IPS-18c (cell line): Measurements from ENCODE around the gene GALNT13.

Experiments
- H3K4me3 ChIP-seq: 2 replicates; pipeline ENCODE4 v1.7.0; 2013; ENCODE audit warnings: low read depth, mild to moderate bottlenecking, low read length, moderate library complexity; ENCODE audit not compliant: insufficient read depth
- H3K9me3 ChIP-seq: one replicate; pipeline ENCODE4 v1.6.1; 2013; ENCODE audit warnings: mild to moderate bottlenecking, low read length, moderate library complexity; ENCODE audit not compliant: control insufficient read depth, insufficient read depth

Gene GALNT13

DNA sequence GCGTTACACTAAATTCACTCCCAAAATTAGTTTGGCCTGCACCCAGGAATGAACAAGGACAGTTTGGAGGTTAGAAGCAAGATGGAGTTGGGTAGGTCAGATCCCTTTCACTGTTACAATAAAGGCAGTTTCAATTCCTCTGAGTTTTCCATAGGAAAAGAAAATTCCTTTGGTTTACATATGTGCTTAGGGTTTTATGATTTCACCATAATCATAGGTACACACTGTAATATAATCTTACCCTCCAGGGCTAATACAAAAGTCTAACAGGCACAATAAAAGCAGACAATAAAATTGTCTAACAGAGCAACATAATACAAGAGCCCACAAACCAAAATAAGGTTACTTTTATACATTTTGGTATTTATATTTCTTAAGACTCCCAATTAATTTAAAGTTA is 435.3 kb downstream of the GALNT13 start:
- Histone ChIP-seq H3K9me3 (no peaks in the 10 kb centered on the region), H3K4me3 (no peak overlapping the region)

DNA sequence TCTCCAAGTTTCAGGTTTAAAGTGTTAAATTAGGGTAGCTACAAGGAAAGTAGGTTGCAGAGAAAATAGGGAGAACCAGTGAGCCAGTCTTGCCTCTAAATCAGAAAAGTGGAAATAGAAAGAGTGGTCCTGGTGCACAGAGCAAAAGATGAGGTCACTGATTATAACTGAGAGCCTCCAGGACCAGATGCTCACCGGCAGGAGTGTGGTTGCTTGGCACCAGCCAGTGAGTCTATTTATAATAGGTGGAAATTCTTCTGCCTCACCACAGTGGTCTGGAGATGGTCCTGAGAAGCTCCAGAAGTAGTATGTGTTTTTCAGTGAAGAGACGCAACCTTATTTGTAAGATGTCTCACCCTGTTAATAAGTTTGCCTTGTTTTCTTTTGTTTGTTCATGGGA is 452.9 kb downstream of the GALNT13 start:
- Histone ChIP-seq H3K4me3 (no peak overlapping the region), H3K9me3 (peaks cover 2% of the 10 kb centered on the region)

DNA sequence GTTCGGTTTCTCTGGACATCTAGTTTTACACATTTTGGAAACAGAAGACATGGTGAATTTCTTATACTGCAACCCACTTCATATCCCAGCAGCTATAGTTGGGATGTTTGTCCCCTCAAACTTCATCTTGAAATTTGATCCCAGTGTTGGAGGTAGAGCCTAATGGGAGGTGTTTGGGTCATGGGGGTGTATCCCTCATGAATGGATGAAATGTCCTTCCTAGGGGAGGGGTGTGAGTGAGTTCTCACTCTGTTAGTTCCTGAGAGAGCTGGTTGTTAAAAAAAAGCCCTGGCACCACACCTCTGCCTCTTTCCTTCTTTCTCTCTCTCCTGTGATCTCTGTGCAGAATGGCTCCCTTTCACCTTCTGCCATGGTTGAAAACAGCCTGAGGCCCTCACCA is 457.8 kb downstream of the GALNT13 start:
- Histone ChIP-seq H3K9me3 (no peaks in the 10 kb centered on the region), H3K4me3 (no peak overlapping the region)

DNA sequence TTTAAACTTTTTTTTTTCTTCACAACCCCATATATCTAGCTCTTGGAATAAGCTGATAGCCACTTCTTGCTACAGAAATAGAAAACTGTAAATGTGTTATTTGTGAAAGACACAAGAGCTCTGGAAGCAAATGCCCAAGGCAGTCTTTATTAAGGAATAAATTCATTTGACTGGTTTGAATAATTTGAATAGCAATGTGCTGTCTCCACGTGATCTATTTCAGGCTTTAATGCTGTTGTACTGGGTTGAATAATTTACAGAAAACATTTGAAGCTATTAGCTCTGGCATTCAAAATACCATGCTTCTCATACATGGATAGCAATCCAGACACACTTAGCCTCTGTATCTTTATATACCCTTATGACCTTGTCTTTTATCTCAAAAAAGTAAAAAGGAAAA is 460.1 kb downstream of the GALNT13 start:
- Histone ChIP-seq H3K4me3 (no peak overlapping the region), H3K9me3 (no peaks in the 10 kb centered on the region)

DNA sequence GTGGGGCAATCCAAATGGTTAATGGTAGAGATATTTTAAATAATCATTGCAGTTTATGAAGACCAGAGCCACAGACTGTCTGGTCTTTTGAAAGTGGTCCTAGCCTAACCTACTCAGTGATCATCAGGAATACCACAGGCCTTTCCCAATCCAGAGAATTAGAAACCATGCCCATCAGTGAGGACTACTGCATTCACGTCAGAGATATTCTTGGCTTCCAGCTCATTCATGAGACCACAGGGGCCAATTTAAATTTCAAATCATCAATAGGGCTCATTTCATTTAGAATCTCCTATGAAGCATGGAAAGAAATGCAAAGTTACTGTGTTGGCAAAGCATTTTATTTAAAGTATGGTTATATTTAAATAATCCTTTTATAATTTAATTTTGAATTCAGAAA is 464.5 kb downstream of the GALNT13 start:
- Histone ChIP-seq H3K9me3 (no peaks in the 10 kb centered on the region), H3K4me3 (no peak overlapping the region)

DNA sequence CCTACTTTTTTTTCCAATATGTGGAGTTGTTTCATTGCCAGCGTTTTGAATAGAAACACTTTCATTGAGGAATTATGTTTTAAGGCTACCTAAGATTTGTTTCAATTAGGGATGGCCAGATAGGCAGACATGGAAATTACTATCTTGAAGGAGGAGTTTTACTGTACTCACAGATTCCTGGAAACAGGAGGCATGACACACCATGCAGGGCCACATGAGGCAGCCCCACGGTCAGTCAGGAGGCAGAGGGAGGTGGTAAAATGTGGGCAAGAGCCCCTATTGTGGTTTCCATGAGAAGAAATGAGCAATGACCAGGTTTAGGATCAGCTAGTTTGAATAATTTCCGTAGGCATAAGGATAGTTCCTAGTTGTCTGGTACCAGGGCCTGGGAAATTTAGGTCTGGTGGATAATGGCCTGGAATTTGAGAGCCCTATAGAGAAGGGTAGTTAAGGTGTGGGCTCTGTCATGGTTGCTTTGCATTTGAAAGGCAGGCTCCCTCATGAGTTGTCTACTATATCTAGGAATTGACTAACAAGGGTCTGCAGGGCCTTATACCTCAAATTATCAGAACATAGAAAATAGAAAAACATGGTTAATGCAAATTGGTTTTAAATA is 466.7 kb downstream of the GALNT13 start:
- Histone ChIP-seq H3K9me3 (no peaks in the 10 kb centered on the region), H3K4me3 (no peak overlapping the region)

DNA sequence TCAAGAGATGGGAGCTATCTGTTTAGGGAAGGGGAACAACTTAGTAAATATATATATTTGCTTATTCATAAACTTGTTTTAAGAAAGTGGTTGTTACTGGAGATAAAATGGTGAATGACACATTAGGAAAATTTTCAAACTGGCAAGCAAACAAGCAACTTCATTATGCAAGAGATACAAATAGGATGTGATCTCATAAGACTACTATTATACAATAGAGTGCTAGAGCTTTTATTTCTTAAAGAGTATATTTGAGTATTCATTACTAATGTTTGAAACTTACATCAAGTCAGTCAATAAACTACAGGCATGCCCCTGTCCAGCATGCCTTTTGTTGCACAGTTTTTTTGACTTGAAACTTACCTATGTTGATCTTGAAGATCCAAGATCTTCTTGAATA is 471.6 kb downstream of the GALNT13 start:
- Histone ChIP-seq H3K4me3 (no peak overlapping the region), H3K9me3 (no peaks in the 10 kb centered on the region)

DNA sequence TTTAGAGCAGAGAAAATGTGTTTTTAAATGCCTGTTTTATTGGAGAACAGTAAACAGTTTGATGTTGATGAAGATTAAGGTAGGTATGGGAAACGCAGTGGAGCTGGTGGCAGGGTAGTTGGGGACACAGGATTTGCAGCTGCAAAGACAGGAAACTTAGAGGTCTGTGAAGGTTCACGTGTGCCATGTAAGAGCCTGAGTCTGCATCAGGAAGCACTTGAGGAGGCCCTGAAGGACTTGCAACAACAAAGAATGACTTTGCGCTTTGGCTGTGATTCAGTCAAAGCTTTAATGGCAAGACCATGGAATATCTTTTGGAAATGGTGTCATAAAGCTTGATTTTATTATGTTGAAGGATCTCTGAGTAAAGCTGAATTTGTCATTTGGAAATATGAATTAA is 479.2 kb downstream of the GALNT13 start:
- Histone ChIP-seq H3K4me3 (no peak overlapping the region), H3K9me3 (no peaks in the 10 kb centered on the region)

DNA sequence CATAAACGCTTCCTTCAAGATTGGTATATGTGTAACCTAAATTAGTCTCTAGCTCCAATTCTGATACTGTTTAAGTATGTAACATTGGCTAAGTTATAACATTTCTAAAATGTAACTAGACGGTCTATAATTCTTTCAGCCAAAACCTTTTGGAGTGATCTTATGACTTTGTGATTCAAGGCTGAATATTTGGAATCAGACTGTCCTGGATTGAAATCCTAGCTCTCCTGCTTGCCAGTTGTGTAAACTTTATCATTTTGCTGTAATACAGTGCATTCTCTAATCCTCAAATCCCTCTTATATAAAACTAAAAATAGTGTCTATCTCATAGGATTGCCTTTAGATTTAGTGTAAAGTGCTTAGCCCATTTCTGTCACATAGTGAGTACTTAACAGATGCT is 489.6 kb downstream of the GALNT13 start:
- Histone ChIP-seq H3K4me3 (no peak overlapping the region), H3K9me3 (no peaks in the 10 kb centered on the region)

DNA sequence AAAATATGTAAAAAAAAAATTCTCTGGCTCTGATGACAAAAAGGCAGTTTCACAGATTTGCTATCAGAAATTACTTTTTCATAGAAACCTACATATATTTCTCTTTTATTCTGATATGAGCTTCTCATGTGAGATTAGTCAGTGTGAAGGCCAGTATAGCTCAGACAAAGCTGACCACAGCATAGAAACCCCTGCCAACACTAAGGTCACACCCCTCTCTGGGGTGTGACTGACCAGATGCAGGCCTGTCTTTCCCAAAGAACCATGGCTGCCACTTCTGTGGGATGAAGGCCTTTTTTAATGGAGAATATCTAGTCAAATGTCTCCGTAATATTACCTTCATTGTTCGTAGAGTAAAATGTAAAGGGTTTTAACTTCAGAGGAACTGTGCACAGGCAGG is 496.4 kb downstream of the GALNT13 start:
- H3K4me3 ChIP-seq, result no peak overlapping the region

DNA sequence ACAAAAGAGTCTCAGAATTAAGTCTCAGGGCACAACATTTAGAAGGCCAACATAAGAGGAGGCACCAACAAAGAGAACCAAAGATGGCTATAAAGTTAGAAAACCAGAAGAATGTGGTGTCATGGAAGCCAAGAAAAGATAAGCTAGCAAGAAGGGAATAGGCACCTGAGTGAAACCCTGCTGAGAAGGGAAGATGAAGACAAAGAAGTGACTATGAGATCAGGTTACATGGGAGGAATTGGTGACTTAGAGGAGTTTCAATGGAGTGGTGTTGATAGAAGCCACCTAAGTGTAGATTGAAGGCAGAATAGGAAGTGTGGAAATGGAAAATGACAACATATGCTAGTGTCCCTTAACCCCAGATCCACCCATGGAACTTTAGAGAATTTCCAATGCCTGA is 499.2 kb downstream of the GALNT13 start:
- Histone ChIP-seq H3K4me3 (no peak overlapping the region), H3K9me3 (no peaks in the 10 kb centered on the region)

More for the DNA sequence above, 496.4 kb downstream of the GALNT13 start:
- H3K9me3 ChIP-seq, result no peaks in the 10 kb centered on the region

DNA sequence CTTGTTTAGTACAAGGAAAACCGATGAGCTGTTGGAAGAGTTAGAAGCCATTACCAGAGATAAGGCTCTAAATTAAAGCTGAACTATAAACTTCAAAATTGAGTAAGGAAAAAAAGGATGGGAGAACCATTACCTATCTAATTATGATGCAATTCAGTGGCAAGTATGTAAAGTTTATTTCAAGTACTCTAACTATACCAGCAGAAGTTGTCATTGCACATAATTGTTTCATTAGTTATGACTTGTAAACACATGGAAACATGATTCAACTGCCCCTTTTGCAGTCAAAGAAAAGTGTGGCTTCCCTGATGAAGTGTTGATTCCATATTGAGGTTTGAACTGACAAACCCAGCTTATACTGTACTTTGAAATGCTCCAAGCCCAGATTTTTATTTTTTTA is 502.7 kb downstream of the GALNT13 start:
- Histone ChIP-seq H3K9me3 (no peaks in the 10 kb centered on the region), H3K4me3 (no peak overlapping the region)

DNA sequence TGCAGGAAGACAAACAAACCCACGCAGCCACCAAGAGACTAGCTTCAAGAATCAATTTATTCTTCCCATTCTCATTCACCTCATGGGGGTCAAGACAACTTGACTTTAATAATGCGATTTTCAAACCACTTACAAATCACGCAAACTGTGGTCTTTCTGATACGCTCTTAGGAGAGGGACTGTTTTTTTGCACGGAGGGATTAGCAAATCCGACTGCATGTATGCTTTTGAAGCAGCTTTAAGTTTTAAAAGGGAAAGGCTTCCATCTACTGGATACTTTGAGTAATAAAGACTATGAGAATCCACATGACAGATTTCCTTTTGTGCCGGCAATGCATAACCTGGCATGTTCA is 503.8 kb downstream of the GALNT13 start:
- H3K9me3 ChIP-seq, result no peaks in the 10 kb centered on the region
- no peak overlapping the region for H3K4me3 ChIP-seq

DNA sequence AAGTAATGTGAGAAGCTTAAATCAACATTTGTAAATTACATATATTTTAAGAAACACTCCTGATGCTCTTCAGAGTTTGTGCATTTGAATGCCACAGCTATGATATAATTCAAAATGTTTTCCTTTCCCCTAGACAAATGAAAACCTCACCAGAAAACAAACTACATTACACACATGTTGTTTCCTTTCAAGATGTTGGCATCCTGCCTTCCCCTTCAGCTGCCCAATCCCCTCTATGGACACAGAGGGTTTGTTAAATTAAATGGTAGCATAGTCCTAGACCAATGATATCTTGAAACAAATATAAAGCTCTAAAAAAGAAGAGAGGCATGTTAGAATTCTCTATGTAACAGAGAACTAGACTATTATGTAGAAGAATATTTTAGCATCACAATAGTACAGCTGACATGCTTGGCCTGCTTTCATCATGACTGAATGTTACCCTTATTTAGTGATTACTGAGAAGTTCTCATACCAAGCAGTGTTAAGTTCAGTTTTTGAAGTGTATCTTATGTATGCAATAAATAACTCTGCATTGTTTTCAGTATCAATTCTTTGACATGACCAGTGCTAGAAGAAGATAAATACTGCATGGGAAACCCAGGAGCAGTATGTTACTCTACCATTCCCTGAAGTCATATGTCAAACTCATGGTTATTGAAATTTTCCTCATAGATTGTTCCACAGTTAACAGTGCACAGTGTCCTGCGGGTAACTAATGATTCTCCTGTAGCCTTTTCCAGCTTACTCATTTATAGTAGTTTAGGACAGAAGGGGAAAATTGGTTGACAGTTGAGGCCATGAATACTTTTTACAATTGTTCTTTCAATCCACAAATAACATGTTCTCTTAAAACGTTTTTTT is 510.4 kb downstream of the GALNT13 start:
- Histone ChIP-seq H3K9me3 (no peaks in the 10 kb centered on the region), H3K4me3 (no peak overlapping the region)

DNA sequence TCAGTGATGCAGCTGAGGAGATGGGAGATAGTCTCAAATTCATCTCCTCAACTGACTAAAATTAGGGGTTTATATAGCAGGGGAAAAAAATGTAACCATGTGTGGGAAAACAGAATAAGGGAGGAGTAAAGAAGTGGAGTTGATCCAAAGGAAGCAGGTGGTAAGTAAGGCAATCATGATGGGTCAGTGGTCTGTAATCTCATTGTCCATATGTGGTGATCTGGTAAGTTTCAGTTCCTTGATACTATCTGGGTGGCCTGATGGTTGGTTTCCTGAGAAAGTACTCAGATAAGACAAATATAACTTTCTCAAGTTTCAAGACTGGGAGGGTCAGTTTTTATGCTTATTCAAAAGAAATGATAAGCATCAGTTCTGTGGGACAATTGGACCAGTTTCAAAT is 514.5 kb downstream of the GALNT13 start:
- H3K4me3 ChIP-seq, result no peak overlapping the region
- H3K9me3 ChIP-seq, result no peaks in the 10 kb centered on the region

DNA sequence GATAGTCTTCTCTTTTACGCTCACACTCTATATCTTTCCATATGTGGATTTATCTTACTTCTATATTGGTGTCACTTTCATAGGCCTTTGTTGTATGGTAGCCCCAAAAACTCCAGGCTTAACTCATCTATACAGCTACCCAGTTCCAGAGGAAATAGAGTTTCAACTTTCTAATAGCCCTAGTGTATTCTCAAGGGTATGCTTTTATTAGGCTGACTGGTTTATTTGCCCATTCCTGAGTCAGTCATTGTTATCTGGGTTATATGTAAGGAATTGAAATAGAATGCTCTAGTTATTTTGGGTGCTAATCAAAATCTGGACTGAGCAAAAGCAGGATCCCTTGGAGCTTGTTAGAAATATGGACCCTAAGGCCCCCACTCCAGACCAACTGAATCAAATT is 519.3 kb downstream of the GALNT13 start:
- no peaks in the 10 kb centered on the region for H3K9me3 ChIP-seq
- no peak overlapping the region for H3K4me3 ChIP-seq

DNA sequence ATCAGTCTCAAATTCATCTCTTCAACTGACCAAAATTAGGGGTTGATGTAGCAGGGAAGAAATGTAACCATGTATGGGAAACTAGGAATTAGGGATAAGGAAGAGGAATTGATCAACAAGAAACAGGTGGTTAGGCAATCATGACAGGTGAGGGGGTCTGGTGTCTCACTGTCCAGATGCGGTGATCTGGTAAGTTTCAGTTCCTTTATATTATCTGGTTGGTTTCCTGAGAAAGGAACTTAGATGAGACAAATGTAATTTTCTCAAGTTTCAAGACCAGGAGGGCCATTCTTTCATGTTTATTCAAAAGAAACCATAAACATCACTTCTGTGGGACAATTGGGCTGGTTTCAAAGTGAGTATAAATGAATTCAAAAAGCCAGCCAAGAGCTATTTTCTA is 520.5 kb downstream of the GALNT13 start:
- Histone ChIP-seq H3K9me3 (no peaks in the 10 kb centered on the region), H3K4me3 (no peak overlapping the region)

DNA sequence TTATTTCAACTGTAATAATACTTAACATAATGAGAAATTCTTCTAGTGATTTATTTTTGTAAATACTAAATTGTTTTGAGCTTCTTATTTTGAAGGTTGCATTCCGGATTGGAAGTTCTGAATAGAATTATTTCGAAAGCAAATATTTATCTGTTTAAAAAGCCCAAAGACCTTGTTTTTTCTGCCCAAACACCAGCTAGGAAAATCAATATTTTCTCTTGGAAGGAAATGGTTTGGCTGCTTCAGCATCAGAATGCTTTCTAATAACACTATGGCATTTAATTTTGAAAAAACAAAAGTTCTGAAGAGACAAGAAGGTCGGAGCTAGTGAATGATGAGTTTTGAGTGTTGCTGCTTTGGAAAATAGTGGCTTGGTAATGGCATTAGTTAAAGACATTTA is 522.9 kb downstream of the GALNT13 start:
- no peak overlapping the region for H3K4me3 ChIP-seq
- no peaks in the 10 kb centered on the region for H3K9me3 ChIP-seq
